HepG2 (cell line): ENCODE measurements around the gene LRRC4C. TPM values are rescaled to one million over a fixed set of nuclear protein-coding genes. Genes with fewer than 3 reads are reported as not detected.

Experiments
- ATAC-seq: fragments of 200-7000 bp; cut with Tn5 transposase; 3 replicates; pipeline ENCODE4 v1.9.1; 2020; ENCODE audit warnings: mild to moderate bottlenecking, moderate library complexity
- BruUV-seq: library from RNA; stranded (reverse); fragments of 400-500 nt; replicated peaks from 2 replicates; lab custom pipeline; 2021; lab: Mats Ljungman, UMichigan
- CTCF ChIA-PET: fragments of 300-600 bp; formaldehyde crosslinking; extraction: SDS; loops from one replicate; lab custom pipeline; 2021; ENCODE audit warnings: low total read pairs, inconsistent platforms, low intra/inter-chr PET ratio; lab: Yijun Ruan, JAX
- POLR2A ChIA-PET: fragments of 350-600 bp; sonication (Branson Sonifier 250); formaldehyde crosslinking; loops from one replicate; lab custom pipeline; 2020; ENCODE audit warnings: antibody characterized with exemption, inconsistent platforms; lab: Yijun Ruan, JAX
- DNase-seq: peaks from one replicate; pipeline ENCODE4 v3.0.0-alpha.2; 2015; ENCODE audit warnings: low spot score
- FAIRE-seq: peaks from 3 replicates; lab custom pipeline; 2011; peaks lifted over from hg19 to GRCh38; lab: Jason Lieb, UNC
- H2AFZ ChIP-seq: one replicate; pipeline ENCODE4 v1.6.1; 2011; ENCODE audit warnings: low read length, inconsistent platforms
- H3K27ac ChIP-seq: fragments of 300-600 bp; 3 replicates; pipeline ENCODE4 v1.8.0; 2011; ENCODE audit warnings: mixed run types, mild to moderate bottlenecking, mixed read lengths, low read length, inconsistent platforms; ENCODE audit not compliant: insufficient read depth; ENCODE audit errors: extremely low read length
- H3K27me3 ChIP-seq, 2 experiments: fragments of 200-600 bp in 1 of 2; 2 replicates in 1 of 2; 3 replicates in 1 of 2; pipeline versions ENCODE4 v1.6.0 to v1.8.0; 2011; ENCODE audit warnings: low read length in 2 of 2, mild to moderate bottlenecking in 2 of 2, moderate library complexity in 2 of 2, inconsistent platforms in 1 of 2; ENCODE audit not compliant: insufficient read depth in 2 of 2, control insufficient read depth in 1 of 2
- H3K36me3 ChIP-seq, 2 experiments: fragments of 200-600 bp in 1 of 2; replicated peaks in 1 of 2; 2 replicates in 1 of 2; 3 replicates in 1 of 2; pipeline versions ENCODE4 v1.5.1 to v1.8.0; 2011; ENCODE audit warnings: low read length in 2 of 2, inconsistent platforms in 1 of 2; ENCODE audit not compliant: insufficient read depth in 2 of 2, control insufficient read depth in 1 of 2
- H3K4me1 ChIP-seq: 2 replicates; pipeline ENCODE4 v1.5.1; 2012; ENCODE audit warnings: low read length, inconsistent platforms; ENCODE audit not compliant: insufficient read depth
- H3K4me2 ChIP-seq: 2 replicates; pipeline ENCODE4 v1.6.0; 2011; ENCODE audit warnings: low read depth, low read length, inconsistent platforms
- H3K4me3 ChIP-seq, 3 experiments: fragments of 200-600 bp in 1 of 3; sonication (generic), shearing (Covaris generic) in 1 of 3; replicated peaks in 1 of 3; 2 replicates each; pipeline ENCODE4 v1.5.1; 2011 to 2016; ENCODE audit warnings: low read length in 3 of 3, inconsistent platforms in 2 of 3, low read depth in 2 of 3, mild to moderate bottlenecking in 2 of 3, control low read depth in 1 of 3, mixed read lengths in 1 of 3; ENCODE audit not compliant: insufficient read depth in 1 of 3
- H3K79me2 ChIP-seq: one replicate; pipeline ENCODE4 v1.6.1; 2011; ENCODE audit warnings: low read length, inconsistent platforms; ENCODE audit not compliant: insufficient read depth
- H3K9ac ChIP-seq: 2 replicates; pipeline ENCODE4 v1.6.0; 2011; ENCODE audit warnings: mild to moderate bottlenecking, low read depth, low read length, inconsistent platforms; ENCODE audit not compliant: insufficient read depth
- H3K9me3 ChIP-seq: 2 replicates; pipeline ENCODE4 v1.5.1; 2012; ENCODE audit warnings: mild to moderate bottlenecking, low read length
- H4K20me1 ChIP-seq: 2 replicates; pipeline ENCODE4 v1.6.0; 2011; ENCODE audit warnings: inconsistent platforms, mild to moderate bottlenecking, low read length, moderate library complexity; ENCODE audit not compliant: insufficient read depth
- ZNF318 ChIP-seq: sonication (generic); formaldehyde crosslinking; IDR thresholded peaks from 2 replicates; pipeline ENCODE4 v1.4.0; 2020; ENCODE audit warnings: mild to moderate bottlenecking, missing genetic modification reagents
- WGBS: methylation state at CpG from one replicate; pipeline ENCODE4 v1.1.6; 2017; ENCODE audit warnings: low lambda C conversion rate; 5-methylcytosine and 5-hydroxymethylcytosine counted together
- in situ Hi-C: cut with HindIII; loops from 2 replicates; pipeline ENCODE4 v1.10.0; 2017; ENCODE audit warnings: low pct_unique_long_range_greater_than_20kb; ENCODE audit not compliant: extremely low pct_ligation_motif_present
- intact Hi-C: fragments of 100-400 bp; cut with micrococcal nuclease; formaldehyde crosslinking; loops from one replicate; pipeline ENCODE4 v1.10.0; 2022; ENCODE audit not compliant: unreplicated experiment
- polyA plus RNA-seq, 8 experiments: library from polyadenylated mRNA; depleted of rRNA in 3 of 8; stranded (reverse) in 7 of 8; unstranded in 1 of 8; fragments of >200 nt; fragmentation: Illumina TruSeq in 4 of 8; extraction: Trizol in 4 of 8; gene quantifications; 2 replicates each; pipeline versions ENCODE4 v1.2.1 to v1.2.3, GENCODE V29; 2011 to 2016; ENCODE audit warnings: low read depth in 4 of 8, missing spikeins in 1 of 8, mixed read lengths in 1 of 8; ENCODE audit not compliant: insufficient read depth in 1 of 8
- total RNA-seq, 5 experiments: library from RNA; depleted of rRNA; stranded (reverse); fragments of >200 nt; fragmentation: Illumina TruSeq; extraction: Trizol; gene quantifications; 2 replicates each; pipeline ENCODE4 v1.2.3, GENCODE V29; 2016; ENCODE audit warnings: low read depth in 1 of 5
- TF ChIP-seq, protein P1 (sequence below): IDR thresholded peaks from 2 replicates; pipeline ENCODE4 v1.6.1; 2016; ENCODE audit warnings: missing compliant biosample characterization, missing genetic modification reagents, borderline replicate concordance
- TF ChIP-seq, protein P2 (sequence below): sonication (generic); formaldehyde crosslinking; IDR thresholded peaks from 2 replicates; pipeline ENCODE4 v1.5.0; 2020; ENCODE audit warnings: missing genetic modification reagents

The LRRC4C gene
- total and polyA plus RNA-seq, 2 of the 13 experiments (the other 11 are each of a cell fraction or from before 2014, with no cell fraction given) = not detected

DNA sequence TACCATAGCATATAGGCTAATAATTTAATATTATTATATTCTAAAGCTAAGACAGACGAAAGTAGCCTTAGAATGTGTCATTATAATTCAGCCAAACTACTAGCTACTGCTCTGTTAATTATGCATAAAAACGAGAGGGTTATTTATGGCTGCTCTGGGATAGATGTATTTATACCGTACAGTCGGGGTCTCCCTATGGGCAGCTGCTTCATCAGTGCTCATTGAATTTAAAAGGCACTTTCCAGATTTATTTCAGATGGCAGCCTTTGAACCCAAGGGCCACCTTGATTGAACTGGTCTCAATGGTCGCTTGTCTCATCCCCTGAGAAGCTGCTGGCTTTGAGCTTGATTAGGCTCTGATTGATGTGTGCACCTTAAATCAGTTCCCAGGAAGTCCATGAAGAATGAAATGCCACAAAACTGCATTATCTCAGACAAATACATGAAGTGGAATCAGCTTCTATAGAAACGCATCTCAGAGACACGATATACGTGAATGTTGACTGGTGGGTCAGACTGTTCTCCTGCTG, 377.6 kb downstream of the LRRC4C start:
- ChIA-PET CTCF (no interaction called here), POLR2A (no interaction called here)
- Histone ChIP-seq H3K27me3 (no peaks in the 10 kb centered on the region), H3K4me3 (no peak overlapping the region), H3K27ac (no peak overlapping the region), H3K4me1 (no peaks in the 10 kb centered on the region), H2AFZ (no peak overlapping the region), H3K36me3 (no peaks in the 10 kb centered on the region), H3K4me2 (no peak overlapping the region), H3K9ac (no peak overlapping the region), H3K79me2 (no peaks in the 10 kb centered on the region), H4K20me1 (no peaks in the 10 kb centered on the region), H3K9me3 (peaks cover 78% of the 10 kb centered on the region)
- ATAC-seq = no peak
- no peak for DNase-seq
- no TSS peak for BruUV-seq
- no peak for TF ChIP-seq ZNF318 (CRISPR knock-in tag)
- TF ChIP-seq, protein P1, sequence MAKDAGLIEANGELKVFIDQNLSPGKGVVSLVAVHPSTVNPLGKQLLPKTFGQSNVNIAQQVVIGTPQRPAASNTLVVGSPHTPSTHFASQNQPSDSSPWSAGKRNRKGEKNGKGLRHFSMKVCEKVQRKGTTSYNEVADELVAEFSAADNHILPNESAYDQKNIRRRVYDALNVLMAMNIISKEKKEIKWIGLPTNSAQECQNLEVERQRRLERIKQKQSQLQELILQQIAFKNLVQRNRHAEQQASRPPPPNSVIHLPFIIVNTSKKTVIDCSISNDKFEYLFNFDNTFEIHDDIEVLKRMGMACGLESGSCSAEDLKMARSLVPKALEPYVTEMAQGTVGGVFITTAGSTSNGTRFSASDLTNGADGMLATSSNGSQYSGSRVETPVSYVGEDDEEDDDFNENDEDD = no peak
- TF ChIP-seq, protein P2, sequence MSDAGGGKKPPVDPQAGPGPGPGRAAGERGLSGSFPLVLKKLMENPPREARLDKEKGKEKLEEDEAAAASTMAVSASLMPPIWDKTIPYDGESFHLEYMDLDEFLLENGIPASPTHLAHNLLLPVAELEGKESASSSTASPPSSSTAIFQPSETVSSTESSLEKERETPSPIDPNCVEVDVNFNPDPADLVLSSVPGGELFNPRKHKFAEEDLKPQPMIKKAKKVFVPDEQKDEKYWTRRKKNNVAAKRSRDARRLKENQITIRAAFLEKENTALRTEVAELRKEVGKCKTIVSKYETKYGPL (CRISPR knock-in tag) = no peak
- intact Hi-C loops (no loop called here), in situ Hi-C loops (no loop called here)
- FAIRE-seq = no peak
- 30% methylated on average over 8 of the region's 8 CpGs for WGBS
